HG02885 (cell line): ENCODE results near the gene AURKAIP1.

Experiments
- ATAC-seq: cut with Tn5 transposase; IDR thresholded peaks from one replicate; pipeline ENCODE4 v1.9.1; 2021; ENCODE audit warnings: mild to moderate bottlenecking; ENCODE audit not compliant: unreplicated experiment, poor library complexity

Gene AURKAIP1

GRCh38 chr1:1365875-1366698 lies 8.9 kb downstream of the AURKAIP1 start:
- no peak for ATAC-seq

GRCh38 chr1:1364266-1364665 lies 10.7 kb downstream of the AURKAIP1 start:
- ATAC-seq = no peak

DNA sequence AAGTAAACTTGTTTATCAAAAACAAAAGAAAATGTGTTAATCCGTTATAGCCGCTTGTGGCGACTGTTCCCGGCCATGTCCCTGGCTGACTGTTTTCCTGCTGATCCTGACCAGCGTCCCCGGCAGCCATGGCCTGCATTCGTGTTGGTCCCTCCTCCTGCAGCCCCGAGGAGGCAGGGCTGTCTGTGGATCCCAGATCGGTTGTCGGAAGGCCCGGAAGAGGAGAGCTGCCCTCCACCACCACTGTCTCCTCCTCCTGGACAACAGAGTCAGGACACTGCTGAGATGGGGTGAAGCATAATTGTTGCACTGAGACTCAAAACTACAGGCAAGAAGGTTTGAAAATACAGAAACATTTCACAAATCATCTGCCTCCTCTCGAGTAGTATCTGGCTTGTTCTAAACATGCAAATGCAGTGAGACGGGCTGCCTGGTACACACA lies 13.0 kb downstream of the AURKAIP1 start:
- ATAC-seq = no peak

DNA sequence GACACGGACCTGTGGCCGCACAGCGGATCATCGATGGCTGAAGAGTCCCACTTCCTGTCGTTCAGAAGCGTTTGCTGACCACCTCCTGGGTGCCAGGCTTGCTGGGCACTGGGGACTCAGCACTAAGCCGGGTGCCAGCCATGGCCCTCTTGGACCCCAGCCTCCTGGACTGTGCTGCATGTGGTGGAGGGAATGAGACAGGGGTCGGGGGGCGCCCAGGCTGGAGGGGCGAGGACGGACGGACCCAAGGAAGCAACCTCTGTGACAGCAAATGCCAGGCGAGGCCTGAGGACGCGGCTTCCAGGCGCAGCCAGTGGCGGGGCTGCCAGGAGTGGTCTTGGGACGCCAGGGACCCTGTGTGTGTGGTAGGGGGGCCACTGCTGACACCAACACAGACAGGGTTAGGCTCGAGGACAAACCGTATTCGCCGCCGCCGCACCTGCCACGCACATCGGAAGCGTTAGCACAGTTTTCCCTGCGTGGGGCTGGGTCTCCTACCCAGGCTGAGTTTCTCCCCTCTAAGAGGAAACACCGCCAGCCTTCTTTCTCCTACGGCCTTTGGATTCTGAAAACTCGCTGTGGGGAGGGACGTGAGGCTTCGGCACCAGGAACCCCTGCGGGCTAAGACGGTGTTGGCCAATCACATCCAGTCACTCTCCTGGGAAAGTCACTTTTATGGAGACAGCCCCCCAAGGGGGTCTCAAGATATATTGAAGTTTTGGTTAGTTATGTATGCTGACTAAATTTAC lies 13.6 kb downstream of the AURKAIP1 start:
- no peak for ATAC-seq

DNA sequence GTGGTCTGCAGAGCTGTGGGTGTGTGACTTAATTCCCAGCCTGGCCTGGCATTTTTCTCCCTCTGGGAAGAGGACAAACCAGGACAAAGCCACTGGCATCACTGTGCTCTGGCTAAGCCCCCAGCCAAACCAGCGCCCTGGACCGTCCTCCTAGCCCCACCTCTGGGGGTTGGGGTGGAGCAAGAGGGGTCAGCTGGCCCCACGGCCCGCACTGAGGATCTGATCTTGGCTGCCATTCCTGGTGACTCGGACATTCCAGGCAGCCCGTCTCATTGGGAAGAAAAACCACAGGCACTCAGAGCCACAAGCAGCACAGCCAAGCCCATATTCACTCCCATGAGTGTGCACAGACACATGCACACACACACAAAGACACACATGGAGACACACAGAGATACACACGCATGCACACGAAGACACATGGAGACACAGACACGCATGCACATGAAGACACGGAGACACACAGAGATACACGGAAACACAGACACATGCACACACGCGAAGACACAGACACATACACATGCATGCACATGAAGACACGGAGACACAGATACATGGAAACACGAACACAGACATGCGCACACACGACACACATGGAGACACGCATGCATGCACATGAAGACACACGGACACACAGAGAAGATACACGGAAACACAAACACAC lies 14.4 kb downstream of the AURKAIP1 start:
- no peak for ATAC-seq

DNA sequence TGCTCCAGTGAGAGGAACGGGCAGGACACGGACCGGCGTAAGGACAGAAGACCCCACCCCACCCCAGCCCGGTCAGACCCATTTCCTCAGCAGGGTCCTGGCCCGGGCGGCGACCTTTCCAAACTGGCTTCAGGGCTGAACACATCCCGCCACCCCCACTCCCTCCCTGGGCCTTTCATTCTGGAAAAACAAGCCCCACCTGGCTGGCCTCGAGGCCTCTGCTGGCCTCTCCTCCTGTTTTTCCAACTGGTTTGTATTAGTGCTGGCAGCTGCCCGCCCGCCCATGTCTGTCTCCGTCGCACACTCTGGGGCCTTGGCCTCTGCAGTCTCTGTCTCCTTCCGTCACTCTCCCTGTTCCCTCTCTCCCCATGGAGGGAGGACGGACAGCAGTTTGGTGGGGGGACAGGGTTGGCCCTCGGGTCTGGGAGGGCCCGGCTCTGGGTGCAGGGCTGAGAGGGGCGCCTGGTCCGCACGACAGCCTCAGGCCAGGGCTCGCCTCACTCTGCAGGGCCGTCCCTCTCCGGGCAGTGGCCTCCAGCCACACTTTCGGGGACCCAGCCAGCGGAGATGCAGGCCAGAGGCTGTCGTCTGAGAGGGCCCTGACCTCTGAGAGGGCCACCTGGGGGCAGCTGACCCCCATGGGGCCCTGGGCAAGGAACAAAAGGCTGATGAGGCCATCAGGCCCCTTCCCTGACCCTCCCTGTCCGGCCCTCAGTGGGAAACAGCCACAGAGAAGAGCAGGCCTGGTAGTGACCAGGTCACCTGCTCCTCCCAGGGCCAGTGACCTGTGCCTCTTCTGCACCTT lies 15.1 kb downstream of the AURKAIP1 start:
- ATAC-seq = no peak

- ATAC-seq = no peak
Measured at GRCh38 chr1:1359308-1359663, 15.7 kb downstream of the AURKAIP1 start.

DNA sequence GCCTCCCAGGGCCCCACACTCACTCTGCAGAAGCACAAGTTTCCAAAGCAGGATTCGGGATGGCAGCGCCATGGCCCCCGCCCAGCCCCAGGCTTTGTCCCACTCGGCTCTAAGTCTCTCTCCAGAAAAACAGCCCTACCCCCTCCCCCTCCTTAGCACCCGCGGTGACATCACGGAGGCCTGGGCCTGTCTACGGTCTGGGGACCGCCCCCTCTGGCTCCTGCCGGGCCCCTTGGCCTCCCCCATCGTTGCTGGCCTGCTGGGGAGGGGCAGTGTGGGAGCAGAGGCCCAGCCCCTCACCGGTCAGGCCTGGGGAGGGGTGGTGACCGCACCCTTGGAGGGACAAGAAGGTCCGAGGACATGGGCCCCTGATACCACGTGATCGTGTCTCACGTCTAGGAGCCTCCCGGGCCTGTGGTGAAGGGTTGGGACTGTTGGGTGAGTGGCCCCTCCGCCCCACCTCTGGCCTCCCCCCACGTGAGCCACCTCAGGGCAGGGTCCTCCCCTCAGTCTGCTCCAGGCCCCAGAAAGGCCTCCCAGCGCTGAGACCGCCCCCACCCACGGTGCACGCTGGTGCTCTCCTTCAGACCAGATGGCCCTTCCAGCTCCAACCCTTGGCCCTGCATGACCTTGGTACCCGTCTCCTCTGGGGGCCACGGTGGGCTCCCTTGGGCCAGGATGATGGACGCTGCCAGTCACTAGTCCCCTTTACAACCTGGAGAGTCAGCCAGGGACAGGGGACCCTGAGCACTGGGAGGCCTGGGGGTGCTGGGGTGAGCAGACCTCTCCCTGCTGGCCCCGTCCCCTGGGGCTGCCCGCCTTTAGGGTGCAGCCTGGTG lies 16.4 kb downstream of the AURKAIP1 start, which contains the start of gene MXRA8:
Gene MXRA8, minus strand, starts transcription at position 123 of the 839 bp plus-strand sequence. Its CDS starts 51 bp downstream, at position 72.
- no peak for ATAC-seq

- ATAC-seq = no peak
Measured at GRCh38 chr1:1357871-1358432, 17.1 kb downstream of the AURKAIP1 start.

- no peak for ATAC-seq
Measured at GRCh38 chr1:1356796-1357401, 18.1 kb downstream of the AURKAIP1 start.

- ATAC-seq = no peak
Measured at GRCh38 chr1:1356166-1356795, 18.7 kb downstream of the AURKAIP1 start.

DNA sequence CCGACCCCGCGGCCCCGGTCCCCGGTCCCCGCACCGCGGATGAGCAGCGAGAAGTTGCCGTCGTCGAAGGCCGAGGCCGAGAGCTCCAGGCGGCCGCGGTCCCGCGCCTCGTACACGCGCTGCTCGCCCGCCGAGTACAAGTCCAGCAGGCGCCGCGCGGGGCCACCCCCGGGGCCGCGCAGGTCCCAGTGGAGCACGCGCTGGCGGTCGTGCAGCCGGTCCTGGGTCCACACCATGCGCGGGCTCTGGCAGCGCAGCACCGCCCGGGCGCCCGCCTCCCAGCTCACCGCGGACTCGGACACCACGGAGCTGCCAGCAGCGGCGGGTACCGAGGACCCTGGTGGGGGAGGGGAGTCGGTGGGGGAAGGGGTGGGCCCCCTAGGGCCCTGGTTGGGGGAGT lies 19.6 kb downstream of the AURKAIP1 start:
- ATAC-seq = no peak

GRCh38 chr1:1354271-1355247 lies 20.4 kb downstream of the AURKAIP1 start:
- no peak for ATAC-seq

- ATAC-seq = no peak
Measured at GRCh38 chr1:1353389-1354151, 21.4 kb downstream of the AURKAIP1 start.

DNA sequence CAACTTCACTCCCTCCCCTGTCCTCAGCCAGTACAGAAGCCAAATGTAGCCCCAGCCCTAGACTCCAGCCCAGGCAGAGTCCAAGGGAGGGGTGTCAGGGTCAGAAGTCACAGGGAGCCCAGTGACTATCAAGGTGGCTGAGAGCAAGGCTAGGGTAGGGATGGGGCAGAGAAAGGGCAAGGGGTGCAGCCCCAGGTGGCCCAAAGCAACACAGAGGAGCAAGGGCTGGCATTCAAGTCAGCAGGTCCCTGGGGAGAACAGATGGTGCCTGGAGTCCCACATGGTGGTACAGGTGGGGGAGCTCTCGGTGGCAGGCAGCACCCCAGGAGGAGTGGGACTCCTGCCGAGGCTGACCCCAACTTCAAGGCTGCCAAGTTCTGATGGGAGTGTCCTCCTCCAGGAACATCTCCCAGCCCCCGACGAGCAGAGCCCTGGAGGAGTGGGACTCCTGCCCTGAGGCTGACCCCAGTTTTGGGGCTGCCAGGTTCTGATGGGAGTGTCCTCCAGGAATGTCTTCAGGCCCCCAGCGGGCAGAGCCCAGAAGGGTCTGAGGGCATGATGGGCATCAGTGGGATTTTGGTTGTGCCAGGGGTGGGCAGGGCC lies 22.1 kb downstream of the AURKAIP1 start:
- no peak for ATAC-seq
